Body of pancreas (tissue), 4 donors: ENCODE data around the gene KCNC3.

Experiments
- CTCF ChIP-seq, 7 experiments: fragments of 450-650 bp in 4 of 7; fragments of 200-600 bp in 3 of 7; sonication (generic) in 3 of 7; IDR thresholded peaks; one replicate each; pipeline ENCODE4 v1.5.1; 2016 to 2019; ENCODE audit warnings: antibody characterized with exemption in 7 of 7
- POLR2A ChIP-seq, 3 donors: fragments of 450-650 bp; IDR thresholded peaks; one replicate each; pipeline ENCODE4 v1.6.1; 2016; ENCODE audit warnings: antibody characterized with exemption in 3 of 3, mild to moderate bottlenecking in 2 of 3

DNA sequence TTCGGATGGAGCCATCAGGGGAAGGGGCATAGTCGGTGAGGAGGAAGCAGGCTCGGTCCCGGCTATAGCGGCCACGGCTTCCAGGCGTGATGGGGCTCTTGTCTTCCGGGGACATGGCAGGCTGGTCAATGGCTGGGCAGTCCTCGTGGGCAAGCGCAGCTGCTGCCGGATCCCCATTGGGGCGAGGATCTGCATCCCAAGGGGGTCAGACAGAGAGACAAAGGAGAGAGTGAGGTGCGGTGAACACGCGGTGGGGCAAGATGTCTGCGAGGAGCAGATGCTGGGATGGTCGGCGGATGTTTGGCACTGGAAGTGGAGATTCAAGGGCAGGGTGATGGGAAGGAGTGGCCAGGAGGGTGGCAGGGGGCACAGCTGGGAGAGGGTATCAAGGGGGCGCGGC lies 8.6 kb downstream of the KCNC3 start:
- TF ChIP-seq CTCF (IDR thresholded peaks at IDR 0.05): no peak
- TF ChIP-seq POLR2A (IDR thresholded peaks at IDR 0.05): no peak
